HG03139 (cell line): ENCODE results near the gene KLHL35.

Source experiments
- ATAC-seq: cut with Tn5 transposase; IDR thresholded peaks from one replicate; pipeline ENCODE4 v1.9.1; 2021; ENCODE audit not compliant: unreplicated experiment

Gene KLHL35

GRCh38 chr11:75469785-75470405, 36.9 kb upstream of the KLHL35 start:
- ATAC-seq: no peak

- ATAC-seq: no peak
Measured at GRCh38 chr11:75468534-75469340, 35.7 kb upstream of the KLHL35 start.

GRCh38 chr11:75467881-75468280, 34.9 kb upstream of the KLHL35 start:
- ATAC-seq: no peak

- ATAC-seq: no peak
Measured at GRCh38 chr11:75467311-75467710, 34.3 kb upstream of the KLHL35 start.

GRCh38 chr11:75465701-75466531, 32.9 kb upstream of the KLHL35 start:
- no peak for ATAC-seq

- ATAC-seq: no peak
Measured at GRCh38 chr11:75463106-75463774, 30.2 kb upstream of the KLHL35 start.

- ATAC-seq: no peak
Measured at GRCh38 chr11:75462117-75462653, 29.2 kb upstream of the KLHL35 start.

GRCh38 chr11:75461151-75461550, 28.1 kb upstream of the KLHL35 start:
- no peak for ATAC-seq

- ATAC-seq: no peak
Measured at GRCh38 chr11:75456596-75457183, 23.7 kb upstream of the KLHL35 start.

GRCh38 chr11:75454987-75455386, 22.0 kb upstream of the KLHL35 start:
- ATAC-seq: no peak

- ATAC-seq: no peak
Measured at GRCh38 chr11:75453916-75454655, 21.1 kb upstream of the KLHL35 start.

GRCh38 chr11:75450826-75451821, 18.1 kb upstream of the KLHL35 start:
- no peak for ATAC-seq

- no peak for ATAC-seq
Measured at GRCh38 chr11:75450236-75450635, 17.2 kb upstream of the KLHL35 start.

- ATAC-seq: no peak
Measured at GRCh38 chr11:75449776-75450175, 16.8 kb upstream of the KLHL35 start.

GRCh38 chr11:75449271-75449670, 16.3 kb upstream of the KLHL35 start:
- no peak for ATAC-seq

- ATAC-seq: no peak
Measured at GRCh38 chr11:75447415-75447814, 14.4 kb upstream of the KLHL35 start.

- ATAC-seq: no peak
Measured at GRCh38 chr11:75445315-75445953, 12.4 kb upstream of the KLHL35 start.

- ATAC-seq: no peak
Measured at GRCh38 chr11:75443043-75443442, 10.0 kb upstream of the KLHL35 start.
